Fibroblast of peridontal ligament (primary cell): ENCODE data around the gene PLA2G2E.

Experiments used
- DNase-seq: peaks from one replicate; pipeline ENCODE4 v3.0.0-alpha.2; 2010; ENCODE audit errors: extremely low read depth

PLA2G2E gene

DNA sequence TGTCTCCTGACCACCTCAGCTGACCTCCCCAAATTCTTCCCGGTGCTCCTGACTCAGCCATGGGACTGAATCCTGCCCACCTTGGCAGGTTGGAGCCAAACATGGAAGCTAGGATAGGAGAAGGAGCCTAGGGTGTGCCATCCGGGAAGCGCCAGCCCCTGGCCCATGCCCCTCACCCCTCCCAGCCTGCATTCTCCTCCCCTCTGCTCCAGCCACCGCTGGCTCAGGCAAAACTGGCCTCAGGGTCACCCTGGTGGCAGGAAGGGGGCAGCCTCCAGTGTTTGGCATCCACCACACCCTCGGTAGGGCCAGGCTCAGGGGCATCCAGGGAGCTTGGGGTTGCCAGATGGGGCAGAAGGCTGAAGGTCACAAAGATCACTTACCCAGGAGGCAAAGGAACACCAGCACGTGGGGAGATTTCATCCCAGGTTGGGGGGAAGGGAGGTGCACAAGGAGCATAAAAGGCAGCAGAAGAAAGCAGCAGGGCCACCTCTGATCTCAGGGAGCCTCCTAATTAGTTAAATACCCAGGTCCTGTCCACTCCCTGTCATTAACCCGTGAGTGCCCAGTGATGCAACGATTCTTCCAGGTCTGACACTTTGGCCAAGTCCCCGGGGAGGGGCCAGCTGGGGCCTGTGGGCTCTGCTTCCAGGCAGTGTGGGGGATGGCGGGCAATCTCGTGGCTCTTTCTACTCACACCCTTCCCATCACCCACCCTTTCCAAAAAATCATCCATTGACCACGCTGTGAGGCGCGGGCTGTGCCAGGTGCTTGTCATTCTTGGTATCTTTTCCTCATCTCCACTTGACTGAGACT is at the start of gene PLA2G2E:
Gene PLA2G2E (minus strand): TSS at position 481 of the 816 bp plus-strand sequence. CDS start 58 bp downstream, at position 423.
- DNase-seq = no peak

DNA sequence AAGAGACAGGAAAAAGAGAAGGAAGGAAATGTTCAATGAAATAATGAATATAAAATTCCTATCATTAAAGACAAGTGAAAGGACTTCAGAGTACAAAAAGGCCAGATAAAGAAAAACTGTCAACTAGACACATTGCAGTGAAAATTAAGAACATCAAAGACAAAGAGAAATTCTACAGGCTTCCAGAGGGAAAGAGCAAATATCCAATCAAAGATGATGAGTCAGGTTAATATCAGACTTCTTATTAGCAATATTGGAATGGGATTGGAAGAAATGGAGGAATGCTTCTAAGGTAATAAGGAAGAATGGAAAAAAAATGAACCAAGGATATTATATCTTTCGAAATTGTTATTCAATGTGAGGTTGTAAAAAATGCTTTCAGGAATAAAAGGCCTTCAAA is 48.2 kb upstream of the PLA2G2E start:
- DNase-seq = no peak

DNA sequence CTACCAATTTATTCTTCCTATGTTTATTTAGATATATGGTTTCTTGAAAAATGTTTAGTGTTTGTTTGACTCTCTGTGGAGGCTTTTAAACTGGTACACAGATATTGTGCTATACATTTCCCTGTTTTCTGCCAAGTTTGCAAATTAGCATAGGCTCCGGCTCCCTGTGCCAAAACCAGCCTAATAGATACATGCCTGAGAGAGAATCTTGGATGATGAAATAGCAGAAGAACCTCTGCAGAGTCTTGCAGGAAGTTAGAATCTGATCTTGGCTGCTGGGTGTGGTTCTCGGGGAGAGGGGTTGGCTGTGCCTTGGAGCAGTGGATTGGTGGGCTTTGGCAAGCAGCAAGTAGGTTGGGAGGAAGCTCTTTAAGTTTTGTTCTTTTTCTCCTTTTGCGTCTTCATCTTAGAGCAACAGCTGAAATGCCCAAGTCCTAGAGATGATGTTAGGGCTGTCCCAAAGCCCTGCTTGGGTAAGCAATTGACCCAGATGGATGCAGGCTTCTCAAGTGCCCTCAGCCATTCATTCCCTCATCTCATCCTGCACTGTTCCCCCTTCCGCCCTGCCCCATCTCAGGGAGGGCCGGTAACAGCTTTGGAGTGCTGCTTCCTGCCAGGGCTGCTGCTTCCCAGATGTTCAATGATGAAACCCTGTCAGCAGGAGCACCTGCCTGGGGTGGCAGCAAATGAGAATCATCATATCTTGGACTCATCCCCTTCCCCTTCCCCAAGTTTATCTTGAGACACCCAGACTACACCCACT is 46.7 kb upstream of the PLA2G2E start:
- no peak for DNase-seq

- DNase-seq = peak; percentile 2
Measured at GRCh38 chr1:19967808-19968207, 44.4 kb upstream of the PLA2G2E start.

DNA sequence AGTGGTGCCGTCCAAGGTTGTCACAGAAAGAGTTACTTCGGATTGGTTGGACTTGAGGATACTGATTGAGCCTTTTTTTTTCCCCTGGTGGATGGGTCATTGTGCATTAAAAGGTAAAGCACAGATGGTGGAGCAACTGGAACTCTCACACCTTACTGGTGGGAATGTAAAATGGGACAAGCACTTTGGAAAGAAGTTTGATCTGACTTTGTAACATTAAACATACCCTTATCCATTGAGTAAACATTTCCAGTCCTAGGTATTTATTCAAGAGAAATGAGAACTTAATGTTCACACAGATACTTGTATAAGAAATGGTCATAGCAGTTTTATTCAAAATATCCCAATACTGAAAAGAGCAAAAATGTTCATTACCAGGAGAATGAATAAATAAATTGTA is 41.1 kb upstream of the PLA2G2E start:
- no peak for DNase-seq

- no peak for DNase-seq
Measured at GRCh38 chr1:19963636-19964035, 40.2 kb upstream of the PLA2G2E start.

DNA sequence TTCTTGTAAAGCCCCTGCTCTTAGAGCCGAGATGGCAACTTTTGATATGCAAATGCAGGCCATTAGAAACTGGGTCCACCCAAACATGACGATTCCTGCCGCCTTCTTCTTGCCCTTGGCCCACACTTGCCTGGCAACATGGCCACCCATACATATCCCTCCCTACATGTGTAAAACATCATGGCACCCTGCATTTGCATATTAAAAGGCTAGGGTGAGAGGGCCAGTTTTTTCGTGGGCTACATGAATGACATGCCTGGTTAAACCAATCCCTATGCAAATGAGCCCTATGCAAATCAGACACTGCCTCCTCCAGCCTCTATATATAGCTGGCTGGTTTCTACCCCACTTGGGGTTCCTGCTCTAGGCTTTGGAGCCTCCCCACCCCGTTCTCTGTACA is 37.2 kb upstream of the PLA2G2E start:
- DNase-seq = no peak

DNA sequence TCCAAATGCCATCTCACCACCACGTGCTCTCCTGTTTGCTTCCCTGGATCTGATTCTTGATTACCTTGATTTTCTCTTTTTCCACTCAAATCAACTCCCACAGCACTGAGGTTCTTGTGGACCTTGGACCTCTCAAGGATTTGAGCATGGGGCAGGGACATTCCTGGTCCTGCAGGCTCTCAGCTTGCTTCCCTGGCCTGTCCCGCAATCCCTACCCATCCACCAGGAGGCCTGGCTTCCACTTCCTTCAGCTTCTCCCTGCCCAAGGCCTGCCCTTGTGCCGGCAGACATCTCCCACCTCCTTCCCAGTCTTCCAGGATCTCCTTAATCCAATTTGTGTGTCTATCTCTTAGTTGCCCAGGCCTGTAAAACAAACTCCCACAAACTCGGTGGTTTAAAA is 34.4 kb upstream of the PLA2G2E start:
- DNase-seq = no peak

- DNase-seq = no peak
Measured at GRCh38 chr1:19955534-19956170, 32.2 kb upstream of the PLA2G2E start.

DNA sequence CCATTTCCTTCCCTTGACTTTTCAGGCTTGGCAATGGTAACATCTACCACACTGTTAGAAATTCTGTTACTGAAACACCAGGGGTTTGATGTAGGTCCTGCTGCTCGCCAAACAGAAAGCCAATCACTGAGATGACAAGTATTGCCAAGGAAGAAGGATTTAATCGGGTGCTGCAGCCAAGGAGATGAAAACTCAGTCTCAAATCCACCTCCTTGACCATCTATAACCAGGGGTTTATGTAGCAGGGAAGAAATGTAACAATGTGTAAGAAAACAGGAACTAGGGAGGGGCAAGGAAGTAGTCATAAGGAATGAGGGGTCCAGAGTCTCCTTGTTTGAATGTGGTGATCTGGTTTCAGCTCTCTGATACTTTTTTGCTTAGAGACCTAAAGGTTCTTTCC is 30.6 kb upstream of the PLA2G2E start:
- DNase-seq = no peak

GRCh38 chr1:19949016-19949415 is 25.6 kb upstream of the PLA2G2E start:
- peak; percentile 57 for DNase-seq

DNA sequence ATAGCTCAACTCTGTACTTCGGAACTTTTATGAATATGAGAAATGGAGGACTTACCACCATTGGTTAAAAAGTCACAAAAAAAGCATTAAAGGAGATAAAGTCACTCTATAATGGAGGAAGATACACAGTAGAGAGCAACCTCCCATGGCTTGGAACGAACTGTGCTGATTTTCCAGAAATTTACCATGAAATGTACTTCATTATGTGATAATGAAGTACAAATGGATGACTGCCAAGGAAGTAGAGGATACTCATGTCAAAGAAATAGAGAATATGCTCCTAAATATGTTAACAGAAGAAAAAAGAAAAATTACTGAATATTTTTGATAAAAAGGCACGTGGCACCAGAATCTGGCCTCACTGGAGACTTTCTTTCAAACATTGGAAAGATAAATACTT is 23.6 kb upstream of the PLA2G2E start:
- no peak for DNase-seq

DNA sequence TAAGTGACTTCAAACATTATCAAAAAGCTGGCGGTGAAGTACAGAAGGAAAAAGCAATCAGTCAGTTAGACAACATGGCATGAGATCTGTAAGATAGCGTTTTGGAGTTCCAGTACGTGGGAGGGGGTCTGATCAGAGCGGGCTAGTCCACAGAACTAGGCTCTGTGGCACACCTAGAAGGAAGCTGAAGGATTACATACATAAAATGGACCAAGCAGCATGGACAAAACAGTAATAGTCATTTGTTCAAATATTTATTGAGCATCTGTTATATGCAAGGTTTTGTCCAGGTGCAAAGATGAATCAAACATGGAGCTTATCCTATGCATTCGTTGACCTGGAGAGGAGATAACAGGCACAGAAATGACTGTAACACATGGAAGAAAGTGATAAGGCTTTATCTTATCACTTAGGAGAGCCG is 22.9 kb upstream of the PLA2G2E start:
- no peak for DNase-seq

DNA sequence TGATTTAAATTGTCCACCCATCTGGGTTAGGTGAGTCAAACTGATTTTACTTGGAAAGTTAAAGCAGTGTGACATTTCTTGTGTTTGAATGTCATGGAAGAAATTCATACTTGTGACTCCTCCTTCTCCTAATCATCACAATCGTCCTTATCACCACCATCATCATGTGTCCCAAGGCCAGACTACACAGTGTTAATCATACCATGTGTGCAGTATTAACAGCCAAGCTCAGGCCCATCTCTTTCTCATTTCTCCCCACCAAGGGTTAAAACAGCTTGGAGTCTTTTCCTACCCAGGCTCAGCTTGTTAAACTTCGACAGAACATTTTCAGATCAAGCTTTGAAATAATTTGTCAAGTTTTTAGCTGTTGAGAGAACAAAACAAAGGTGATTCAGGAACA is 22.5 kb upstream of the PLA2G2E start:
- DNase-seq = no peak

DNA sequence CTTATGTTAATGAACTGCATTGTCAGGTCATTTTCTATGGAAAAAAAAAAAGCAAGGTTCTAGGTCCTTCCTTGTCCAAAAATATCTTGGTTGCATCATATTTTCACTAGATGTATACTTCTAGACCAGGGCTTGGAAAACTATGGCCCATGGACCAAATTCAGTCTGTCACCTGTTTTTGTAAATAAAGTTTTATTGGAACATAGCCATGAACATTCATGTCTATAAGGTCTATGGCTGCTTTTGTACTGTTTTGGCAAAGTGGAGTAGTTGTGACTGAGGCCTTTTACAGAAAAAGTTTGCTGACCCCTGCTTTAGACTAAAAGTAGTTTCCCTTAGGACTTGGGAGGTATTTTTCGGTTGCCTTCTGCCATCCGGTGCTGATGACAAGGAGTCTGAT is 19.2 kb upstream of the PLA2G2E start:
- no peak for DNase-seq

DNA sequence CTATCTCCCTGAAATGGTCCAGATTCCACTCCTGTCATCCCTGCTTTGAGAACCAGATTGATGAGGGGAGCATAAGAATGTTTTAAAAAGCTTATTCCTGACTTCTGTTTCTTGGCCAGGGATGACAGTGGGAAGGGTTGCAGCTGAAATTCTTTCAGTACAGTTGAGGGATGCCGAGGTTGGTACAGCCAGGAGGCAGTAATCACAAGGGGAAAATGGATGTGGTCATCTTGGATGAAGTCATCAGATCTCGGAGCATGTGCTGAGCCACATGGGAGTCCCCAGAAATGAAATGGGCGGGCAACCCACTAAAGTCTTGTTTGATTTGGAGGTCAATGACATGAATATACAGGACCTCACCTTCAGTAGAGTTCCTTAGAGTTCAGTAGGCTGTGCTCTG is 18.7 kb upstream of the PLA2G2E start:
- DNase-seq = peak; percentile 4

GRCh38 chr1:19941206-19941568 is 17.8 kb upstream of the PLA2G2E start:
- no peak for DNase-seq

DNA sequence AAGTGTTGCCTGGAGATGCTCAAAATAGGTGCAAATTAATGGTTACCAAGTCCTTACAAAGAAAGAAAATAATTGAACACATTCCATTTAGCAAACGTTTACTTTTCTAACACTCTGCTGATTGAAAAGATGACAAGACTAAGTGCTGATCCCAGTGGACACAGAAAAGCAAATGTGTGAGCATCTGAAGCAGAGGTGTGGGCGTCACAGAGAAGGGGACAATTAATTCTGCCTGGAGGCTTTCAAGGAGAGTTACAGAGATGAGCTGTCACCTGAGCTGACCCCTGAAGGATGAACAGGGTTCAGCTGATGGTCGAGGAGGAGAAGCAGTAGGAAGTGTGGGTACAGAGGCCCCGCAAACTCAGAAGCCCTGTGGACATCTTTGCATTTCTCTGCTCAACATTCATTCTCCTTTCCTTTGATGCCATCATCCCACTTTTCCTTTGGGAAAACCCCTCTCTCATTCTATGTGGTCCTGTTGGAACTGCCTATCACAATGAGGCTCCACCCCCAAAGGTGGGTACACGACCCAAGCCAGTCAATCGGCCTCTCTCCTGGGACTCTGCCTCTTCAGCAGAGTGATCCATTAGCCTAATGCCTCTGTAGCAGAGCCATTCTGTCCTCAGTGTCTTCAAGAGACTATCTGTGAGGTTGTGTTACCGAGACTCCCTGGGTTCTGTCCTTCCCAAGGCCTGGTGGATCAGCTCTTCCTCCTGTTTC is 17.2 kb upstream of the PLA2G2E start:
- no peak for DNase-seq

DNA sequence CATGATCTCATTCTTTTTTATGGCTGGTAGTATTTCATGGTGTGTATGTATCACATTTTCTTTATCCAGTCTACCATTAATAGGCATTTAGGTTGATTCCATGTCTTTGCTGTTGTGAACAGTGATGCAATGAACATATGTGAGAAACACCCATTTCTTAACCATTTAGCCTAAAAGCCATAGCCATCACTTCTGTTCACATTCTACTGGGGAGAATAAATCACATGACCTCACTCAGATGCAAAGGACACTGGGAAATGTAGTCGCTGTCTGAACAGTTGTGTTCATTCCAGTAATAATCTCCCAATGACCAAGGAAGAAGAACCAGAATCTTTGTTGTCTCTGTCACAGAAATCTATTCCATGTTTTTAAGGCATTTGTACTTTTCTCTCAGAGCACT is 15.1 kb upstream of the PLA2G2E start:
- DNase-seq = no peak

- DNase-seq = no peak
Measured at GRCh38 chr1:19936061-19936750, 12.8 kb upstream of the PLA2G2E start.

DNA sequence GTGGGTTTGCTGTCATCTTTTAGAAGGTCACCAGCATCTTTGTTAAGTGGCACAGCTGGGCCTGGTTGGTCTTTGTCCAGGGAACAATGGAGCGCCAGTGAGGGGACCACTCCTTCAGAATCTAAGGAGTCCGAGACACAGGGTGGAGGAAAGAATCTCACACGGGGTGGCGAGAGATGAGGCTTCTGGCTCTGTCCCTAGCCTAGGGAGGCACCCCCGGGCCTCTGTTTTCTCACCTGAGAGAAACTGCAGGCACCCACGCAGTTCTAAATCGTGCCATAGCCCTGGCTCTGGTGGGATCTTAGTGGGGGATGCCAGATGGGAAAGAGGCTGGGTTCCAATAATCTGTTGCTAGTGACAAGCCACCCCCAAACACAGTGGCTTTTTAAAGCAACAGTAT is 10.9 kb upstream of the PLA2G2E start:
- no peak for DNase-seq

DNA sequence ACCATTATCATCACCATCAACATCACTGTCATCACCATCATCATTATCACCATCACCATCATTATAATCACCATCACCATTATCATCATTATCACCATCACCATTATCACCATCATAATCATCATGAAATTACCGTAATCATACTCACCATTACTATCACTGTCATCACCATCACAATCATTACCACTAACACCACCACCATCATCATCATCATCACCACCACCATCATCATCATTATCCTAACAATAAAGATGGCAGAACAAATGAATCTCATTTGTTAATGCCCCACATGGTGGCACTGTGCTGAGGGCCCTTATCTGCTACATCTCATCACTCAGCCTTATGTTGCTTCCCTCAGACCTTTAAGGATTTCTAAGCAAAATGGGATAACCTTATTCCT is 9.4 kb upstream of the PLA2G2E start:
- no peak for DNase-seq
